Stimulated activated naive CD4-positive, alpha-beta T cell treated with Interleukin-2 at 50 U/mL for 16 hours (primary cell): ENCODE measurements around the gene MKRN3.

Experiments used
- DNase-seq: peaks from one replicate; lab custom pipeline; 2025; lab: John Stamatoyannopoulos, UW

The MKRN3 gene

DNA sequence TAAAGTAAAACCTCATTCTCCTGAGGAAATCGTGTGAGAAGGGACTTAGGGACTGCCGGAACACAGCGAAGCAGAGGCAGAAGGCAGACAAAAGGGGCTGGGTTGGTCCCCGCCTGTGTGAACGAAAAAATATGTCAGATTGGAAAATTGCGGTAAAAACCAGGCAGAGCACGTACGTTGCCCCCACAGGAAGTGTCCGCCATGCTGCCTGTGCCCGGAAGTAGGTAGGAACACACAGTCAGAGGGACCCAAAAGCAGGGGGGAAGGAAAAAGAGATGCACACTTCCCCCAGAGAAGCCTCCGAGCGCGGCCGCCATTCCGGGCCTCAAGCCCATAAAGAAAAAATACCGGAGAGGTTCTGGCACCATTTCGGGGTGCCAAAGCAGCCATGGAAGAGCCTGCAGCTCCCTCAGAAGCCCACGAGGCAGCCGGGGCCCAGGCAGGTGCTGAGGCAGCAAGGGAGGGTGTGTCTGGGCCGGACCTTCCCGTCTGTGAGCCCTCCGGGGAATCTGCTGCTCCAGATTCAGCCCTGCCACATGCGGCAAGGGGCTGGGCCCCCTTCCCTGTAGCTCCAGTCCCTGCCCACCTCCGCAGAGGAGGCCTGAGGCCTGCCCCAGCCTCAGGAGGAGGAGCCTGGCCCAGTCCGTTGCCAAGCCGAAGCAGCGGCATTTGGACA, at the start of gene MKRN3:
Gene MKRN3, plus strand, starts transcription at position 280 of the 676 bp plus-strand sequence. Its CDS starts 109 bp downstream, at position 389.
- no peak for DNase-seq

DNA sequence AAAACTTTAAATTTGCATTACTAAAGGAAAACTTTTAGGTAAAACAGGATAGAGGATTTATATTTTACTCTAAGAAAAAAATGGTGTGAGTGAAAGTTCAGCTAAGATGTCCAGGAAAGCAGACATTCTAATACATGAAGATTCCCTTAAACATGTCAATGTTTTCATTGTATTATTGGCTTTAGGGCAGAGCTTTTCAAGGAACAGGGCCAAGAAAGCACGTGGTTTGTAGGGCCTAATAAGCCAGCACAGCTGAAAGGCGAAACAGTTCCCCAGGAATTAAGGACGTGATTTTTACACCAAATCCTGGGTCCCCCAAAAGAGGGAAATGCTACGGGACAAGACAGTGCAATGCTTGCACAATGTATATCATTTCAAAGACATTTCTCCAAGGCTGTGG, 48.6 kb upstream of the MKRN3 start:
- DNase-seq = no peak

DNA sequence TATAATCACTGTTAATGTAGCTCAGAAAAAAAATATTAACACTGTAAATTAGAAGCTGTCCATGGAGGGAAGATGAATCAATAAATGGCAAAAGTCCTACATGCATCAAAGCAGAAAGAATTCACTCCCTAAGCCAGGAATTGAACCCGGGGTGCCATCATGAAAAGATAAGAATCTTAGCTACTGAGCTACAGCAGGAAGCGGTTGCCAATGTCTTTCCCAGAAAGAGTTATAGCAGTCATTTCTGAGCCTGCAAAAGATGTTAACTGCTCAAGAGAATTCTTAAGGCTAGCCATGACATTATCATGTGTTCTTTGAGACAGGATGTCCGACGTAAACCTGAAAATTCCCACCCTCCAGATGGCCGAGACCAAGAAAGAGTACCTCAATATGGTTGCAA, 47.4 kb upstream of the MKRN3 start:
- DNase-seq = no peak

DNA sequence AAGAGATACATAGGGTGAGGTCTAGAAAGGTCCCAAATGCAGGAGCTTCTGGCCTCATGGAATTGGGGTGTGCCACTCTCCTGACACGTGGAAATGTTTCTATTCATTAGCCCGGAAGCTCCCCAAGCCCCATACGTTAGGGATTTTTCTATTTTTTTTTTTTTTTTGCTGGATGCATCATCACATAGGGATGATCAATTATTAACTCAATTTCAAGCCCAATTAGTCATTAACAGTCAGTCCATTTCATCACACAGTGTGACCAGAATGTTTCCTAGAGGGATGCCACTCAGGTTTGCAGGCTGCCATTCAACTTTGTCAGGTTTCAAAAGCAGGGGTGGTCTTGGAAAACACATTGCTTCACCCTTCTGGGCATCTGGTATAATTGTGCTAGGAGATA, 40.7 kb upstream of the MKRN3 start:
- DNase-seq = no peak

DNA sequence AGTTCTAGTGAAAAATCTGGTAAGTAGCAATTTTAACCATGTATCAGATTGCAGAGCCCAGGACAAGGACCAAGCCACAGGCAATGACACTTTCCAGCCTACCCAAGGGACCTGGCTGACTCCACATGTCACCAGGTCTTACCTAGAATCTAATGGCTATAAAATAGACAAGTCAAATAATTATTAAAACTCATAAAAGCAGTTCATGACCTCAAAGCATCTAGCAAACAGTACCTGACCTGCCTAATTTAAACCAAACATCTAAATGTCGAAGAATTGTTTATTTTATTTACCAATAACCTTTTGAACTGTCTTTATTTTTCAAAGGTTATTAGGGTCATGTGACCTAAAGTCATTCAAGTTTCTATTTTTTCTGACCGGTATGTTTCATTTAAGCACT, 35.6 kb upstream of the MKRN3 start:
- DNase-seq = no peak

DNA sequence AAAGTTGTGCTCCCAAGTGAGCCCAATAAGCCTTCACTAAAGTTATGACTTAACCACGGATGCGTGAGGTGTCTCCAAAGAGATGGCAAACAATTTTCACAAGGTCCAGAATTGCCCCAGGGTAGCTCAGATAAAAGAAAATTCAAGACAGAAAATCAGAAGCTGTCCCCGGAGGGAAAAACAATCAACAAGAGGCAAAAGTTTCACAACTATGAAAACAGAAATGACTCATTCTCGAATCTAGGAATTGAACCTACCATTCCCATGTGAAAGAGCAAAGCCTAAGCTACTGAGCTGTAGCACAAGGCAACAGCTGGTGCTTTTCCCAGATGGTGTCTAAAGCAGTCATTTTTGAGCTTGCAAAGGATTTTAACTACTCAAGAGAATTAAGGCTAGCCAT, 33.5 kb upstream of the MKRN3 start:
- no peak for DNase-seq

DNA sequence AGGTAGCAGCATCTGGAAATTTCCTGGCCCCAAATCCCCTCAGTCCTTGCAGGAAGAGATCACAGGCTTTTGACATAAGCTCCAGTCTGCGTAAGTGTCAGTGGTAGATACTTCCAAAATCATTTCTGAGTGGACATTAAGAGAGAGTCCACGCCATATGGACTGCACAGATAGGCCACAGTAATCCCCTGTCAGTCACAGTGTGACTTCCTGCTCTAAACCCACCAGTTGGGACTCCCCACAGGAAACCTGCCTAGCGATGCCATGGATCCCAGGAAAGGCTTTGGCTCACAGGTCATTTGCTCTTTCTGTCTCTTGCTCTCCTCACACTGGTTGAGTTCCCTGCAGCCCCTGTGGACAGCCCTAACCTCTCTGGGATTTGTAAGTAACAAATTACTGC, 28.8 kb upstream of the MKRN3 start:
- DNase-seq = no peak

DNA sequence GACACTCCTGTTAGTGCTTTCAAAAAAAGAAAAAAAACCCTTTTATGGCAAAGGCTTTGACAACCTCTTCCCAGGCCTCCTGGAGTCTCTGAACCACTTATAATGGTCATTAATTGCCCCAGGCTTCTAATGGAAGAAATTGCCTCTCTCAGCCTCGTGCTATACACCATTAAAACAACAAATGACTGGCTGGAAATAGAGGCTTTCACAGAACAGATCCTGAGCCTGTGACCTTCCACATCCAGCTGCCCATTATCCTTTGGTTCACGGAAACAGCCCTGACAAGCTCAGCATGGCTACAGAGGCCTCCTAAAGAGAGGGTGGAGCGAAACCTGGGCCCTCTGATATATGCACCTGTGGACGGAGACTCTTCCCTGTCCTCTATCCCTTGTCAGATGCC, 26.8 kb upstream of the MKRN3 start:
- no peak for DNase-seq

DNA sequence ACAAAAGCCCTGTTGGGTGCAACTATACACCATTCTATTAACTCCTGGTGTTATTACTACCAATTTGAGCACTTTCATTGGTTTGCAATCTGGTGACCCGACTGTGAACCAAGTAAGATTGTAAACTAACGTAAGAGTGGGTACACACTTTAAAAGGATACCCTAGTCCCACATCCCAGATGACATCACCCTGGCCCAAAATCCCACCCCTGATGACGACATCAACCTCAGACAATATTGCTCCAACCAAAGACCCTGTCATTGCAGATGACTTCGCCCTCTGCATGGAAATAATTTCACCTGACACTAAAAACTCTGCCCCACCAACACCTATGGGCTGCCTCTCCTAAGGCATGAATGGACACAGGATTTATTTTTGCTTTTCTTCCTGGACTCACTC, 25.6 kb upstream of the MKRN3 start:
- DNase-seq = no peak

DNA sequence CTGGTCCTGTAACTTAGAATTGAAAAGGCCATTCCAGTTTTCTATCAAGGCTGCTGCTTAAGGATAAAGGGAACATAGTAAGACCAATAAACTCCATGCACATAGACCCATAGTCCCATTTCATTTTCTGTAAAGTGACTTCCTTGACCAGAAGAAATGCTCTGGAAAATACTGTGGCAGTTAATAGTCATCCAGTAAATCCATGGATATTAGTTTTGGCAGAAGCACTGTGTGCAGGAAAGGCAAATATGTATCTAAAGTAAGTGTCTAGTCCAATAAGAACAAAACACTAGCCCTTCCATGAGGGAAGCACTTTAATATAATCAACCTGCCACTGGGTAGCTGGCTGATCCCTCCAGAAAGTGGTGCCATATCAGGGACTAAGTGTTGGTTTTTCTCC, 19.3 kb upstream of the MKRN3 start:
- no peak for DNase-seq

DNA sequence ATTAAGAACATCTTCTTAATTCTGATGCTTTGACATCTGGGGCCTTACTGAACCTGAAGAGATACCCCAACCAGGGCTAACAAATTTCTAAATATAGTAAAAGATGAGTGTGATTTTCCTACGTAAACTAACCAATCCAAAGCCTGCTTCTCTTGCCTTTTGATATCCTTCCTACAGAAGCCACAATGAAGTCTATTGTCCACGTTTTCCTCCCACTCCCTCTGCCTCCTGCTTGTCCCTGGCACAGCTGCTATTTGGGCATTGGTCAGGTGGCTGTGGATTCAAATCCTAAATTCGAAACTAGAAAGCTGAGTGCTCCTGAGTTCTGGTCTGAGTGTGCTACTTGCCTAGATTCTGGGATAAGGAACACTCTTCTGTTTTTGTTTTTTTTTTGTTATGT, 17.4 kb upstream of the MKRN3 start:
- DNase-seq = no peak

DNA sequence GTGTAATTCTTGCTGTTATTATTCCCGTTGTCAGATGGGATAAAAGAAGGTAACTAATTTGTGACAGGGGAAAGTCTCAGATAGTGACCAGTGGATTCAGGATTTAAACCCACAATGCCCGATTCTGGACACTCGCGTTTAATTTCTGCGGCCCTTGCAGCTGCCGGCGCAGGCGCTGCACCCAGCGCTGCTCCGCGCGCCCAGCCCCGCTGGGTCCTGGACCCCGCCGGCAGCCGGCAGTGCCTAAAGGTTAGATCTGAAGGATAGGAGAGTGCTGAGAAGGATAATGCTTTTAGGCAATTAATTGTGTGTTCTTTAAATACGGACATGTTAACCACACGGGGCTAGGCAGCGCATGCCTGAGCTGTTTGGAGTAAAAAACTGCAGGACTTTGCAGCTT, 3.6 kb upstream of the MKRN3 start:
- no peak for DNase-seq

DNA sequence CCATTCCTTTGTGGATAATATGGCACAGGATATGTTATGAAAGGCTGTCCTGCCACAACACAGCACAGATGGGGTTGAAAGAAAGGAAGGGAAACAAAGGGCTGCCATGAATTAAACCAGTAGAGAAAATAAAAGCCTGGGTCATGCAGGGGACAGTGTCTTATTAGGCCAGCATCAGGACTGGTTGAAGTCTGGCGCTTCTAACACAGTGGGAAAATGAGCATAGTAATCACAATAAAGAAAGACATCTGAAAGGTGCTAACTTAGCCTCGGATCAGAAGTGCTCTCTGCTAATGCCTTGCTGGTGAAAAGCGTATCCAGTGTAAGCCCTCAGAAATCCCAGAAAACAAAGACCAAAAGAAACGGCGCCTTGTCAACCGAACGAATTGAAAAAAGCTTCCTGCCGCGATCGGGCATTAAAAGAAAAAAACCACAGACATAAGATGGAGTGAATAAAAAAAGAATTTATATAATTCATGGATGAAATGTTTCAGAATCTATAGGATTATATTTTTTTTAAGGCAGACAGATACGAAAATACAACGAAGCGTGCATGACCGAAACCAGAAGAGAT, 566 bp upstream of the MKRN3 start:
- DNase-seq = no peak

DNA sequence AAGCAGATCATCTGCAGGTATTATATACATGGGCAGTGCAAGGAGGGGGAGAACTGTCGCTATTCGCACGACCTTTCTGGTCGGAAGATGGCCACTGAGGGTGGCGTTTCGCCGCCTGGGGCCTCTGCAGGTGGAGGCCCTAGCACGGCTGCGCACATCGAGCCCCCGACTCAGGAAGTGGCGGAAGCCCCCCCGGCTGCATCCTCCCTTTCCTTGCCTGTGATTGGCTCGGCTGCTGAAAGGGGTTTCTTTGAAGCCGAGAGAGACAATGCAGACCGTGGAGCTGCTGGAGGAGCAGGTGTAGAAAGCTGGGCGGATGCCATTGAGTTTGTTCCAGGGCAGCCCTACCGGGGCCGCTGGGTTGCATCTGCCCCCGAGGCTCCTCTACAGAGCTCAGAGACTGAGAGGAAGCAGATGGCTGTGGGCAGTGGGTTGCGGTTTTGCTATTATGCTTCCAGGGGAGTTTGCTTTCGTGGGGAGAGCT, 639 bp downstream of the MKRN3 start:
- DNase-seq = no peak

DNA sequence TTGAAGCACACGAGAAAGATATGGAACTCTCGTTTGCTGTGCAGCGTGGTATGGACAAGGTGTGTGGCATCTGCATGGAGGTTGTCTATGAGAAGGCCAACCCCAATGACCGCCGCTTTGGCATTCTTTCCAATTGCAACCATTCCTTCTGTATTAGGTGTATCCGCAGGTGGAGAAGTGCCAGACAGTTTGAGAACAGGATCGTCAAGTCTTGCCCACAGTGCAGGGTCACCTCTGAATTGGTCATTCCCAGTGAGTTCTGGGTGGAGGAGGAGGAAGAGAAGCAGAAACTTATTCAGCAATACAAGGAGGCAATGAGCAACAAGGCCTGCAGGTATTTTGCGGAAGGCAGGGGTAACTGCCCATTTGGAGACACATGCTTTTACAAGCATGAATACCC, 1.2 kb downstream of the MKRN3 start:
- no peak for DNase-seq

DNA sequence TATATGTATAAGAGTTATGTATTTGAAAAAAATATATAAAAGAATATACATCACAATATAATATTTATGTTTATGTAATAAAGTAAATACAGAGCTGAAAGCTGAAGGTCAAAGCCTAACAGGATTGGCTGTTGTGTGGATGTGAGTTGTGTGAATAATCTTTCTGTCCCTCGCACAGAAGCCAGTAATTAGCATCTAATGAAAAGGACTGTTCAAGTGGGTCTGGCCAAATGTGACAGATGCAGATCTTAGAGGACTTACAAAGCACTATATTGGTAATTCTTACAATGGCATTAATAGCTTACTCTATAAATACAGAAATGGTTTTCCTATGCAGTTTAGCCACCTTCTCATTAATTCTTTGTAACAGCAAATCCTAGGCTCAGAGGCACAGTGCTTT, 2.4 kb downstream of the MKRN3 start:
- no peak for DNase-seq

DNA sequence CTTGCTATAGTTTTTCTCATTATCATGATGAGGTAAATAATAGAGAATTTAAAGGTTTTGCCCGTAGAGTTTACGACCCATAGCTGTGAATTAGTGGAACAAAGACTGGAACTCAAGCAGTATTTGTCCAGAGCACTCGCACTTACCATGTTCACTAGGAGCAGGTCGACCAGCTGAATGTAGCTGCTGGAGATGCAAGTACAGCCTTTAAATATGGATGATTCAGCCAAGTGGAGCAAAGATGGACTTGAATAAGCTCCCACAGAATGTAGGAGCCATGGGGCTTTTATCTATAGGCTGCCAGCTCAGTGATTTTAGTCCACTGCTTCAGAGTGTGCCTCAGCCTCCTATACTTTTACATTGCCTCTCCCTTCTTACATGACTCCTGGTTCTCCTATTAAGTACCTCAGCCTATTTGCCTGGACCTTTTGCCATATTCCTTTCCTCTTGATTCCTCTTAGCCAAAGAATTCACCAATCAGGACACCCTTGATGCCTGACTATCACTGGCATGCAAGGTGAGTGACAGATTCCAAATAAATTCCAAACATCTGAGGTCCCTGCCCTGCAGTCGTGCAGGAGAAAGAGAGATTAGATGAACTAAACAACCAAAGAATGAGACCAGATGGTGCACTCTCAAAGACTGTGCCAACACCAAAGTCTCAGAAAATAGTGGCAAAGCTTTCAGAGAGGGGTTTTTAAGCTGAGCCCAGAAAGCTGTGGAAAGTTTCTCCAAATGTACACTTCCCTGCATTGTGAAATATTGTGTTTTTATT, 3.9 kb downstream of the MKRN3 start:
- no peak for DNase-seq

DNA sequence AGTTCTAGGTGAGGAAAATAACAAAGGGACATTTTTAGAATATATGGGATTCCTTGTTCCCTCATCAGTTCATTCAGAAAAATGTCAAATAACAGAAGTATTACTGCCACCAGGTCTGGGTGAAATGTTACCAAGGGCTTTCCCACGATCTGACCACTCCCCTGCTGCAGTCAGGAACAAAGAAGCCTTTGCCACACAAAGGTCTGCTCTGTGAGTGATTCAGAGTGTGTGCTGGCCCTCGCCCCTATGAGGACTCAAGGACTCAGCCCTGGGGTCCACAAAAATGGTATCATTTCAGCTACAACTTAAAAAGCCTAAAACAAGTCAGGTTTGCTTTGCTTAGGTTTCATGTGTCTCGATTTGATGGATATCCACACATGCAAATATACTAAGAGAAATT, 5.0 kb downstream of the MKRN3 start:
- no peak for DNase-seq

DNA sequence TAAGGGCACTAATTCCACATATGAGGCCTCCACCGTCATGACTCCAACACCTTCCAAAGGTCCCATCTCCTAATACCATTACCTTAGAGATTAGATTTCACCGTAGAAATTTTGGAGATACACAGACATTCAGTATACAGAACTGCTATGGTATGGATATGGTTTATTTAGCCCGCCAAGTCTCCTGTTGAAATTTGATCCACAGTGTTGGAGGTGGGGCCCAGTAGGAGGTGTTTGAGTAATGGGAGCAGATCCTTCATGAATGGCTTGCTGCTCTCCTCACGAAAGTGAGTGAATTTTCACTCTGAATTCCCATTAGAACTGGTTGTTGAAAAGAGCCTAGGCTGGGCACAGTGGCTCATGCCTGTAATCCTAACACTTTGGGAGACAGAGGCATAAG, 7.4 kb downstream of the MKRN3 start:
- DNase-seq = no peak

DNA sequence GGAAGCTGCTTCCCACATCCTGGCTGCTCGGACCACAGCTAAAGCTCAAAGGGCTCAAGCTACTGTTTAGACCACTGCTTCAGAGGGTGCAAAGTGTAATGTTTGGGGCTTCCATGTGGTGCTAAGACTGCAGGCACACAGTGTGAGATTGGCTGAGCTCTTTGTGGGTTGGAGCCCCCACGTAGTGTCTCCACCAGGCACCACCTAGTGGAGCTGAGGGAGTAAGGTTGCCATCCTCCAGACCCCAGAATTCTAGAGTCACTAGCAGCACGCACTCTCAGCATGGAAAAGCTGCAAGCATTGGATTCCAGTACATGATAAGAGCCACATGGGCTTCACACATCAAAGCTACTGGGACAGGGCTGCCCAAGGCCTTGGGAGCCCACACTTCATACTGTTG, 9.3 kb downstream of the MKRN3 start:
- DNase-seq = no peak

DNA sequence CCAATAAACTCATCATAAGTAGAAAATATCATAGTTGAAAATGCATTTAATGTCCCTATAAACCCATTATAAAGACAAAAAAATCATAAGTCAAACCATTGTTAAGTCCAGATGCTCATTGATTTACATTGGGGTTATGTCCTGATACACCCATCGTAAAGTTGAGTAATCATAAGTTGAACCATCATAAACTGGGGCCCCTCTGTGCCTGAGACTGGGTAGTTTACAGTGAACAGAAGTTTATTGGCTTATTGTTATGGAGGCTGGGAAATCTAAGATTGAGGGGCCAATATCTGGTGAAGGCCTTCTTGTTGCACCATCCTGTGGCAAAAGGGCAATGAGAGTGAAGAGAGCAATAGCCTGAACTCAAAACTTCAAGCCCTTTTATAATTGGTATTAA, 10.6 kb downstream of the MKRN3 start:
- DNase-seq = no peak

DNA sequence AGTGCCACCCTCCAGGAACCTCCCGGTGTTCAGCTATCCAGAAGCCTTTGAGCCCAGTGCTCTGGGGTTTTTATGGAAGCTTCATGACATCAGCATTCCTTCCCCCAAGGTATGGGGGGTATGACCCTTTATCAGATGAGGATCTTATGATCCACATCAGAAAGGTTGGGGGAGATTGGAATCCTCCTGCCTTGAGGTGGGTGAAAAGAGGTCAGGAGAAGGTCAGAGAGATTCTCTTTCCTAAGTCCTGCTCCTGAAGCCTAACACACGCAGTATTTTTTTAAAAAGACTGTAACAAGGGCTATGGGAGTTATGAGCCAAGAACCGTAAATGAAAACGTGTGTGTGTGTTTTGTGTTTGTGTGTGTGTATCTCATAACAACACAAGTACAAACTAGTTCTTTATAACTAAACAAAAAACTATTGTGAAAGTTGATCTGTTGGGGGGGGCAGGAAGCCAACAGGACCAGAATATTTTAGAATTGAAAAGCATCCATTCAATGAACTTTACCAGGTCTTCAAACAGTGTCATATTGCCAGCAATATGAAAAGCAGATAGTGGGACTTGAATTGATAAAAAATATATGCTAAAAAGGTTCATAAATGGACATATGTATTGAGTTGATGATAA, 13.2 kb downstream of the MKRN3 start:
- no peak for DNase-seq

DNA sequence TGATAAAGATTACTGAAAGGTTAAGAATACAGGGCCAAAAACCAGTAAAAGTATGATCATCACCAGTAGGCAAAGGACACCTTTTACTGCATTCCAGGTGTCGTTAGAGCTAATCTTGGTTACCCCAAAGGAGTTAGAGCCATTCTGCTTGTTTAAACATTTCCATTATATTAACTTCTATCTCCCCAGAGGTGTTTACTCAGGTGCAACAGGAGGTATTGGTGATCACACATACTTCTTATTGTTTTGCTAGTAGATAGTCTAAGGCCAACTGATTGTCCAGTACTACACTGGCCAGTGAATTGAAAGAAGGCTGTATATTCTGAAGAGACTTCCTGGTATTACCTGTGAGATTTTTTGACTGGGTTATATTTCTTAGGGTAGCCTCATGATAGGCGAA, 22.8 kb downstream of the MKRN3 start:
- no peak for DNase-seq
